OCI-LY1 (cell line): Measurements from ENCODE around the gene NAGLU.

ENCODE experiments used
- CTCF ChIP-seq: fragments of 200-600 bp; sonication (generic), shearing (Covaris generic); IDR thresholded peaks from 2 replicates; pipeline ENCODE4 v1.5.1; 2017; ENCODE audit warnings: mild to moderate bottlenecking, antibody characterized with exemption, low read length, moderate library complexity, mixed read lengths
- EZH2 ChIP-seq: fragments of 200-600 bp; sonication (generic), shearing (Covaris generic); IDR thresholded peaks from 2 replicates; pipeline ENCODE4 v1.8.0; 2017; ENCODE audit warnings: borderline replicate concordance, mixed run types, mild to moderate bottlenecking, antibody characterized with exemption, low read length, moderate library complexity, mixed read lengths

GRCh38 chr17:42564815-42565522 is 28.9 kb downstream of the NAGLU start:
- TF ChIP-seq CTCF (no peak), EZH2 (no peak)
